GM03348 (cell line): Measurements from ENCODE around the gene ACACB.

Experiments
- DNase-seq: peaks from one replicate; pipeline ENCODE4 v3.0.0; 2012; ENCODE audit warnings: low spot score

The ACACB gene

GRCh38 chr12:109278912-109279311, 162.5 kb downstream of the ACACB start:
- no peak for DNase-seq

- DNase-seq: no peak
Observed at GRCh38 chr12:109279525-109279924, 163.1 kb downstream of the ACACB start.

GRCh38 chr12:109281452-109281851, 165.1 kb downstream of the ACACB start:
- no peak for DNase-seq

- DNase-seq: no peak
Observed at GRCh38 chr12:109284392-109284791, 168.0 kb downstream of the ACACB start.

- DNase-seq: no peak
Observed at GRCh38 chr12:109286252-109286651, 169.9 kb downstream of the ACACB start.

- DNase-seq: no peak
Observed at GRCh38 chr12:109286652-109287051, 170.3 kb downstream of the ACACB start.

- DNase-seq: no peak
Observed at GRCh38 chr12:109287181-109287580, 170.8 kb downstream of the ACACB start.

- no peak for DNase-seq
Observed at GRCh38 chr12:109287811-109288469, 171.6 kb downstream of the ACACB start.

- no peak for DNase-seq
Observed at GRCh38 chr12:109288571-109288970, 172.2 kb downstream of the ACACB start.

GRCh38 chr12:109289004-109289403, 172.6 kb downstream of the ACACB start:
- DNase-seq: no peak

- no peak for DNase-seq
Observed at GRCh38 chr12:109289551-109289950, 173.2 kb downstream of the ACACB start.

- no peak for DNase-seq
Observed at GRCh38 chr12:109290061-109290460, 173.7 kb downstream of the ACACB start.

GRCh38 chr12:109291117-109291516, 174.7 kb downstream of the ACACB start:
- no peak for DNase-seq

GRCh38 chr12:109291521-109292341, 175.3 kb downstream of the ACACB start:
- peak; percentile 63 for DNase-seq

GRCh38 chr12:109292342-109292711, 175.9 kb downstream of the ACACB start:
- no peak for DNase-seq

GRCh38 chr12:109293106-109293505, 176.7 kb downstream of the ACACB start:
- no peak for DNase-seq

GRCh38 chr12:109294286-109294796, 178.0 kb downstream of the ACACB start:
- DNase-seq: no peak

GRCh38 chr12:109295764-109296425, 179.5 kb downstream of the ACACB start:
- no peak for DNase-seq

- no peak for DNase-seq
Observed at GRCh38 chr12:109296431-109296830, 180.0 kb downstream of the ACACB start.

- DNase-seq: no peak
Observed at GRCh38 chr12:109299849-109300248, 183.5 kb downstream of the ACACB start.

GRCh38 chr12:109301643-109302168, 185.3 kb downstream of the ACACB start:
- no peak for DNase-seq

- no peak for DNase-seq
Observed at GRCh38 chr12:109302358-109302757, 186.0 kb downstream of the ACACB start.

- no peak for DNase-seq
Observed at GRCh38 chr12:109302770-109303169, 186.4 kb downstream of the ACACB start.
